Liver (tissue), 3 donors: ENCODE measurements around the gene EEFSEC.

Experiments used
- ATF3 ChIP-seq: IDR thresholded peaks from 2 replicates; pipeline ENCODE4 v1.6.1; 2016; ENCODE audit warnings: antibody characterized with exemption
- EGR1 ChIP-seq, 2 donors: IDR thresholded peaks; 2 replicates each; pipeline ENCODE4 v1.6.1; 2016 to 2018; ENCODE audit warnings: antibody characterized with exemption in 2 of 2, low read depth in 2 of 2
- FOXA1 ChIP-seq: IDR thresholded peaks from 2 replicates; pipeline ENCODE4 v1.6.1; 2016; ENCODE audit warnings: antibody characterized with exemption
- GABPA ChIP-seq, 2 donors: IDR thresholded peaks in 1 of 2; conservative IDR thresholded peaks in 1 of 2; 2 replicates each; pipeline ENCODE4 v1.6.1; 2016; ENCODE audit warnings: antibody characterized with exemption in 2 of 2, mild to moderate bottlenecking in 1 of 2, moderate library complexity in 1 of 2
- JUND ChIP-seq, 2 donors: IDR thresholded peaks; 2 replicates each; pipeline ENCODE4 v1.6.1; 2016; ENCODE audit warnings: antibody characterized with exemption in 2 of 2
- MAX ChIP-seq: IDR thresholded peaks from 2 replicates; pipeline ENCODE4 v1.6.1; 2016; ENCODE audit warnings: antibody characterized with exemption
- REST ChIP-seq: IDR thresholded peaks from 2 replicates; pipeline ENCODE4 v1.6.1; 2016; ENCODE audit warnings: antibody characterized with exemption, mild to moderate bottlenecking
- SP1 ChIP-seq: IDR thresholded peaks from 2 replicates; pipeline ENCODE4 v1.6.1; 2018; ENCODE audit warnings: antibody characterized with exemption, mild to moderate bottlenecking
- TAF1 ChIP-seq: conservative IDR thresholded peaks from 2 replicates; pipeline ENCODE4 v1.6.1; 2016; ENCODE audit warnings: antibody characterized with exemption, mild to moderate bottlenecking
- YY1 ChIP-seq: IDR thresholded peaks from 2 replicates; pipeline ENCODE4 v1.6.1; 2016; ENCODE audit warnings: antibody characterized with exemption, mild to moderate bottlenecking
- ZBTB33 ChIP-seq: IDR thresholded peaks from 2 replicates; pipeline ENCODE4 v1.6.1; 2016; ENCODE audit warnings: antibody characterized with exemption
- TF ChIP-seq, protein P1 (sequence below): fragments of 150-350 bp; IDR thresholded peaks from 2 replicates; pipeline ENCODE4 v1.5.1; 2017; ENCODE audit warnings: improper control_type of control experiment, low read depth, low read length; ENCODE audit not compliant: missing input control
- donor health status: healthy.
- donor health status: healthy.

DNA sequence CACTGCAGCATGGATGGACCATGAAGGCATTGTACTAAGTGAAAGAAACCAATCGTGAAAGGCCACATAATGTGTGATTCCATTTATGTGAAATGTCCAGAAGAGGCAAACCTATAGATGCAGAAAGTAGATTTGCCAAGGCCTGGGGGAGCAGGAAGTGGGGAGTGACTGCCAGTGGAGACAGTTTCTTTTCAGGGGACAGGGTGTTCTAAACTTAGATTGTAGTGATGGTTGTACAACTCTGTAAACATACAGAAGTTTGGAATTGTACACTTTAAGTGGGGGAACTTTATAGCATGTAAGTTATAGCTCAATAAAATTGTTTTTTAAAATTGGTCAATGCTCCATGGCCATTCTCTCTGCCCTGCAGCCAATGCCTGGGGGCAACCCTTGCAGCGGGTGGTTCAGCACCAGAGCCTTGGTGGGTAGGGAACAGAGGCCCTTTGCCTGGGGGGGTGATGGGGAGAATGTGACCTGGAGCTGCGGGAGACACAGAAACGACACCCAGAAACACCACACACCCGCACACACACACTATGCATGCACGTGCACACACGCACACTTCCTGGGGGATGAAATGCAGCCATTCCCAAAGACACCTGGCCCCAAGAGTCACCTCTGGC, 270.4 kb downstream of the EEFSEC start:
- TF ChIP-seq, protein P1, sequence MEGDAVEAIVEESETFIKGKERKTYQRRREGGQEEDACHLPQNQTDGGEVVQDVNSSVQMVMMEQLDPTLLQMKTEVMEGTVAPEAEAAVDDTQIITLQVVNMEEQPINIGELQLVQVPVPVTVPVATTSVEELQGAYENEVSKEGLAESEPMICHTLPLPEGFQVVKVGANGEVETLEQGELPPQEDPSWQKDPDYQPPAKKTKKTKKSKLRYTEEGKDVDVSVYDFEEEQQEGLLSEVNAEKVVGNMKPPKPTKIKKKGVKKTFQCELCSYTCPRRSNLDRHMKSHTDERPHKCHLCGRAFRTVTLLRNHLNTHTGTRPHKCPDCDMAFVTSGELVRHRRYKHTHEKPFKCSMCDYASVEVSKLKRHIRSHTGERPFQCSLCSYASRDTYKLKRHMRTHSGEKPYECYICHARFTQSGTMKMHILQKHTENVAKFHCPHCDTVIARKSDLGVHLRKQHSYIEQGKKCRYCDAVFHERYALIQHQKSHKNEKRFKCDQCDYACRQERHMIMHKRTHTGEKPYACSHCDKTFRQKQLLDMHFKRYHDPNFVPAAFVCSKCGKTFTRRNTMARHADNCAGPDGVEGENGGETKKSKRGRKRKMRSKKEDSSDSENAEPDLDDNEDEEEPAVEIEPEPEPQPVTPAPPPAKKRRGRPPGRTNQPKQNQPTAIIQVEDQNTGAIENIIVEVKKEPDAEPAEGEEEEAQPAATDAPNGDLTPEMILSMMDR, result no peak
- no peak for TF ChIP-seq REST
- TF ChIP-seq TAF1, result no peak
- no peak for TF ChIP-seq MAX
- TF ChIP-seq ZBTB33, result no peak
- no peak for TF ChIP-seq FOXA1
- TF ChIP-seq EGR1 (IDR thresholded peaks at IDR 0.05; ENCODE audit: low read depth in 2 of 2), result no peak
- TF ChIP-seq JUND (IDR thresholded peaks at IDR 0.05), result no peak
- no peak for TF ChIP-seq GABPA (IDR thresholded peaks at IDR 0.05 in 1 of 2, conservative IDR thresholded peaks at IDR 0.05 in 1 of 2)
- TF ChIP-seq YY1, result no peak
- TF ChIP-seq SP1, result no peak
- no peak for TF ChIP-seq ATF3
